HTR-8/SVneo (cell line): ENCODE results near the gene GART.
A peak's percentile ranks its signal among the peaks of the same experiment; 100 is the strongest.
"Not testable (repeated sequence)": the region's sequence is repeated elsewhere in the genome, so short reads cannot be mapped to it uniquely, and the experiment has no call there.

Experiments
- DNase-seq: peaks from one replicate; pipeline ENCODE4 v3.0.0; 2011; ENCODE audit warnings: low spot score, mixed read lengths; ENCODE audit not compliant: insufficient read length
- FAIRE-seq: peaks from 2 replicates; lab custom pipeline; 2011; peaks lifted over from hg19 to GRCh38; lab: Jason Lieb, UNC

Gene GART

GRCh38 chr21:33522297-33522952 lies 19.5 kb downstream of the GART start:
- FAIRE-seq (no peak), DNase-seq (no peak)

GRCh38 chr21:33518899-33519298 lies 23.0 kb downstream of the GART start:
- FAIRE-seq (no peak), DNase-seq (no peak)

GRCh38 chr21:33514229-33514628 lies 27.7 kb downstream of the GART start:
- DNase-seq (no peak), FAIRE-seq (no peak)

GRCh38 chr21:33512481-33512880 lies 29.4 kb downstream of the GART start:
- DNase-seq (no peak), FAIRE-seq (no peak)

- no peak for FAIRE-seq
Observed at GRCh38 chr21:33511639-33512038, 30.3 kb downstream of the GART start.

GRCh38 chr21:33510826-33511225 lies 31.1 kb downstream of the GART start:
- FAIRE-seq (no peak), DNase-seq (no peak)

More at GRCh38 chr21:33511639-33512038, 30.3 kb downstream of the GART start:
- DNase-seq, result no peak

GRCh38 chr21:33507003-33507402 lies 34.9 kb downstream of the GART start:
- DNase-seq, FAIRE-seq: not testable (repeated sequence)

- FAIRE-seq (no peak), DNase-seq (no peak)
Observed at GRCh38 chr21:33505833-33506232, 36.1 kb downstream of the GART start.

GRCh38 chr21:33496345-33496744 lies 45.6 kb downstream of the GART start:
- DNase-seq (no peak), FAIRE-seq (no peak)

- no peak for FAIRE-seq
Observed at GRCh38 chr21:33495743-33496142, 46.2 kb downstream of the GART start.

GRCh38 chr21:33493756-33494155 lies 48.2 kb downstream of the GART start:
- DNase-seq, result no peak
- no peak for FAIRE-seq

More at GRCh38 chr21:33495743-33496142, 46.2 kb downstream of the GART start:
- DNase-seq, result no peak

- no peak for FAIRE-seq
- DNase-seq, result no peak
Observed at GRCh38 chr21:33492571-33492970, 49.3 kb downstream of the GART start.

- peak; percentile 93 for DNase-seq
- peak; percentile 96 for FAIRE-seq
Observed at GRCh38 chr21:33491373-33492102, 50.4 kb downstream of the GART start, which contains the start of gene DNAJC28. DNAJC28 (minus strand) TSS chr21:33491716; CDS start chr21:33489393, 2,323 bp downstream.

GRCh38 chr21:33490991-33491372 lies 50.9 kb downstream of the GART start:
- FAIRE-seq, result no peak
- DNase-seq, result peak; percentile 13

GRCh38 chr21:33488936-33489335 lies 53.0 kb downstream of the GART start:
- FAIRE-seq (no peak), DNase-seq (no peak)

GRCh38 chr21:33487996-33488395 lies 53.9 kb downstream of the GART start:
- DNase-seq (no peak), FAIRE-seq (no peak)

- DNase-seq (no peak), FAIRE-seq (no peak)
Observed at GRCh38 chr21:33481314-33481943, 60.5 kb downstream of the GART start.

- DNase-seq (no peak), FAIRE-seq (no peak)
Observed at GRCh38 chr21:33480481-33481103, 61.3 kb downstream of the GART start.

- DNase-seq (peak; percentile 96), FAIRE-seq (peak; percentile 62)
Observed at GRCh38 chr21:33479679-33480480, 62.0 kb downstream of the GART start, which contains the start of gene TMEM50B. TMEM50B (minus strand) TSS chr21:33479974; CDS start chr21:33468885, 11,089 bp downstream.
